NCI-H446 (cell line): ENCODE measurements around the gene BRD4.

Experiments used
- DNase-seq, 2 experiments: peaks; one replicate each; lab custom pipeline; 2025; lab: John Stamatoyannopoulos, UW

BRD4 gene

GRCh38 chr19:15313649-15314279, 18.6 kb downstream of the BRD4 start:
- no peak for DNase-seq

GRCh38 chr19:15307169-15307568, 25.2 kb downstream of the BRD4 start:
- DNase-seq = no peak

- no peak for DNase-seq
Measured at GRCh38 chr19:15305582-15306334, 26.6 kb downstream of the BRD4 start.

GRCh38 chr19:15304140-15304705, 28.1 kb downstream of the BRD4 start:
- peak; percentile 81 to 93 for DNase-seq

GRCh38 chr19:15303105-15303780, 29.1 kb downstream of the BRD4 start:
- DNase-seq = no peak

GRCh38 chr19:15300533-15301197, 31.7 kb downstream of the BRD4 start:
- DNase-seq = no peak

- DNase-seq = no peak
Measured at GRCh38 chr19:15299568-15300409, 32.5 kb downstream of the BRD4 start.

- DNase-seq = no peak
Measured at GRCh38 chr19:15298847-15299567, 33.3 kb downstream of the BRD4 start.

GRCh38 chr19:15297416-15298224, 34.7 kb downstream of the BRD4 start:
- no peak for DNase-seq

- no peak for DNase-seq
Measured at GRCh38 chr19:15296841-15297415, 35.4 kb downstream of the BRD4 start.

GRCh38 chr19:15296353-15296752, 36.0 kb downstream of the BRD4 start:
- DNase-seq = no peak

- peak; percentile 15 to 79 for DNase-seq
Measured at GRCh38 chr19:15294561-15294990, 37.8 kb downstream of the BRD4 start.

GRCh38 chr19:15293781-15294491, 38.4 kb downstream of the BRD4 start:
- DNase-seq = no peak

- peak; percentile 1 to 38 for DNase-seq
Measured at GRCh38 chr19:15292847-15293582, 39.3 kb downstream of the BRD4 start.

GRCh38 chr19:15292140-15292539, 40.2 kb downstream of the BRD4 start:
- DNase-seq = no peak

GRCh38 chr19:15291548-15292021, 40.8 kb downstream of the BRD4 start:
- no peak for DNase-seq

- DNase-seq = no peak
Measured at GRCh38 chr19:15291089-15291488, 41.2 kb downstream of the BRD4 start.

- no peak for DNase-seq
Measured at GRCh38 chr19:15290166-15290565, 42.2 kb downstream of the BRD4 start.
